Activated naive CD4-positive, alpha-beta T cell treated with anti-CD3 and anti-CD28 coated beads, Interleukin-2, amount 10 ng/mL, durations not matched to agents 7 days and 5 days (primary cell): Measurements from ENCODE around the gene HIPK2.

Experiments used
- CTCF ChIA-PET: fragments of 350-600 bp; sonication (Branson Sonifier 250); formaldehyde crosslinking; loops from one replicate; lab custom pipeline; 2021; ENCODE audit warnings: antibody characterized with exemption; lab: Charles Lee
- DNase-seq: peaks from one replicate; pipeline ENCODE4 v3.0.0-alpha.2; 2020
- H3K27ac Mint-ChIP-seq: one replicate; pipeline ENCODE4 v1.8.0; 2021; ENCODE audit warnings: mild to moderate bottlenecking, moderate library complexity, mixed read lengths
- H3K27me3 Mint-ChIP-seq: one replicate; pipeline ENCODE4 v1.8.0; 2021; ENCODE audit warnings: mild to moderate bottlenecking, mixed read lengths
- H3K36me3 Mint-ChIP-seq: one replicate; pipeline ENCODE4 v1.8.0; 2021; ENCODE audit warnings: mixed read lengths
- H3K4me1 Mint-ChIP-seq: one replicate; pipeline ENCODE4 v1.8.0; 2021; ENCODE audit warnings: mixed read lengths
- H3K4me3 Mint-ChIP-seq: one replicate; pipeline ENCODE4 v1.8.0; 2021; ENCODE audit warnings: mild to moderate bottlenecking, moderate library complexity, mixed read lengths
- H3K9me3 Mint-ChIP-seq: one replicate; pipeline ENCODE4 v1.8.0; 2021; ENCODE audit warnings: mixed read lengths

Gene HIPK2

GRCh38 chr7:139716156-139716942 lies 61.4 kb downstream of the HIPK2 start:
- DNase-seq = no peak
- peaks cover 13% of the 10 kb centered on the region for H3K36me3 Mint-ChIP-seq
- CTCF ChIA-PET = no interaction called here
- no peaks in the 10 kb centered on the region for H3K9me3 Mint-ChIP-seq
- H3K4me3 Mint-ChIP-seq = no peak overlapping the region
- H3K27ac Mint-ChIP-seq = no peak overlapping the region
- no peaks in the 10 kb centered on the region for H3K4me1 Mint-ChIP-seq
- H3K27me3 Mint-ChIP-seq = no peaks in the 10 kb centered on the region

DNA sequence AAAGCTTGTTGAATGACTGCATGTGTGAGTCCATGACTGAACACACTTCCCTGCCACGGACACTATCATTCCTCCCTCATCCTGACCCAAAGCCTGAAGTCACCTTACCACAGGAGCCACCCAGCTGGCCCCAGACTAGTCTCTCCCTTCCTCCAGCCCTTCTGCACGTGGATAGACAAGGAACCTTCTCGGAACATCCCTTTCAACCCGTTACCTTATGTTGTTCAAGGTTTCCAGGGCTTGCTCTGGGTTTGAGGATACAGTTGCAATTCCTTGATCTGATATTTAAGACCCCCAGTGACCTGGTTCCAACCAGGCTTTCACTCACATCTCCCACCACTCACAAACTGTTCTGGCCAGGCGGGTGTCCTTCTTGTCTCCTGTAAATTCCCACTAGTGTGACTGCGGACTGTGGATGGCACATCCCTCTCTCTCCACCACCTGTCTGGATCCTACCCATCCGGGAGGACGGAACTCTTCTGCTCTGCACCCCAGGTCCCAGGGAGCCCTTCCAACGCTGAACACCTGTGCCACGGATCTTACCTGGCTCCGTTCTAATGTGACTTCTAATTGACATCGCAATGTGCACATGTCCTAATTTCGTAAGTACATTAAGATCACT lies 62.5 kb downstream of the HIPK2 start:
- CTCF ChIA-PET = no interaction called here
- Mint-ChIP-seq H3K4me1 (no peaks in the 10 kb centered on the region), H3K27me3 (no peaks in the 10 kb centered on the region), H3K9me3 (no peaks in the 10 kb centered on the region), H3K36me3 (peaks cover 19% of the 10 kb centered on the region), H3K4me3 (no peak overlapping the region), H3K27ac (no peak overlapping the region)
- no peak for DNase-seq

DNA sequence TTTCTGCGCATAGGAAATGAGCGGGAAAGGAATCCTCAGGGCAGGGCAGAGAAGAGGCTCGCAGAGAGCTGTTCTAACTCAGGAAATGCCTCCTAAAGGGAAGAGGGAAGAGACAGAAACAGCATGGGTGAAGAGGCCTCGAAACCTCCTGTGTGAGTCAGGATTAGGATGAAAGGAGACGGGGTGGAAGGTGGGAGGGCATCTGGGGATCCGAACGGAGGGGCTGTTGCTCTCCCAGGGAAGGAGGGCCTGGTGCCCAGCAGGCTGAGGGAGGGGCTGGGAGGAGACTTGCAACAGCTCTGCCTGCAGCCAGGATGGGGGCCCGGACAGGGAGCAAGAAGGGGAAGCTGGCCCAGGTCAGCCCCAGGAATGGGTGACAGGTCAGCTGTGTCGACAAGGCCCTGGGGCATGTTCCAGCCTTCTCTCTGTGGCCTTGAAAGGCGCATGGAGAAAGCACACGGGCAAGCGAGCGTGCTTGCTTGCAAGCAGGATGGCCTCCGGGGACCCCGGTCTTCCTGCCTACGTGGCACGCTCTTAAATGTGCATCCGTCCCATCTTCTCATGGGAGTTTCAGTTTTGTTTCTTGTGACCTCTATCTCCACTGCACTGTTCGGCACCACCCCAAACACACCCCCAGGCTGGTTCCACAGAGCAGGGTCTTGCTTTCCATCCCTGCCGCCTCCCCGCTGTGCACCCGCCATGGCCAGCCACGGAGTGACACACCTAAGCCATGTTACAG lies 63.5 kb downstream of the HIPK2 start:
- peaks cover 20% of the 10 kb centered on the region for H3K36me3 Mint-ChIP-seq
- CTCF ChIA-PET = no interaction called here
- no peaks in the 10 kb centered on the region for H3K27me3 Mint-ChIP-seq
- H3K4me3 Mint-ChIP-seq = no peak overlapping the region
- H3K9me3 Mint-ChIP-seq = no peaks in the 10 kb centered on the region
- DNase-seq = no peak
- H3K4me1 Mint-ChIP-seq = no peaks in the 10 kb centered on the region
- H3K27ac Mint-ChIP-seq = no peak overlapping the region

DNA sequence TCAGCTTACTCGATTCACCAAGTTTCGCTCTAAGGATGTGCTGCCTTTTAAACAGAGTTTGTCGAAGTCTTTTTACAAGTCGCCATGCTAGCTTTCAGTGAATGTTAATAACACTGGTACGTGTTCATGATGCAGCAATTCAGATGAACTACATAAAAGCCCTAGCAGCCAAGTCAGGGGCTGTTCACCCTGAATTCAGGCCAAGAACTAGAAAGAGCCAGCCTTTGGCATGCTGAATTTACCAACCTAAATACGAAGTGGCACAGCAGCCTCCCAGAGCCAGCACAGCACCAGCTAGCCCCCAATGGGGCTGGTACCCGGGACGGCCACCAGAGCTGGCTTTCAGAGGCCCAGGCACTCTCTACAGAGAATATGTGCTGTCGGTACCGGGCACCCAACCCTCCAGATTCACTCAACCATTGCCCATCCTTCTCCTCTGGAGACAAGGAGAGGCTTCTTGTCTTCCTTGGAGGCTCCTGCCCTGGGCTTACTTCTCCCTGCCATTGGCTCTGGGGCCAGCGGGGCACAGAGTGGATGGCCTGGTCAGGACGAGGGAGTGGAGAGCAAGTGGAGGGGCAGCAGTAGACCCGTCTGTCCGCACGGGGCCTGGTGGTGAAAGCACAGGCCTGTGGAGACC lies 64.2 kb downstream of the HIPK2 start:
- H3K9me3 Mint-ChIP-seq = no peaks in the 10 kb centered on the region
- H3K27ac Mint-ChIP-seq = no peak overlapping the region
- no peak overlapping the region for H3K4me3 Mint-ChIP-seq
- CTCF ChIA-PET = no interaction called here
- peaks cover 20% of the 10 kb centered on the region for H3K36me3 Mint-ChIP-seq
- no peaks in the 10 kb centered on the region for H3K27me3 Mint-ChIP-seq
- H3K4me1 Mint-ChIP-seq = no peaks in the 10 kb centered on the region
- no peak for DNase-seq

DNA sequence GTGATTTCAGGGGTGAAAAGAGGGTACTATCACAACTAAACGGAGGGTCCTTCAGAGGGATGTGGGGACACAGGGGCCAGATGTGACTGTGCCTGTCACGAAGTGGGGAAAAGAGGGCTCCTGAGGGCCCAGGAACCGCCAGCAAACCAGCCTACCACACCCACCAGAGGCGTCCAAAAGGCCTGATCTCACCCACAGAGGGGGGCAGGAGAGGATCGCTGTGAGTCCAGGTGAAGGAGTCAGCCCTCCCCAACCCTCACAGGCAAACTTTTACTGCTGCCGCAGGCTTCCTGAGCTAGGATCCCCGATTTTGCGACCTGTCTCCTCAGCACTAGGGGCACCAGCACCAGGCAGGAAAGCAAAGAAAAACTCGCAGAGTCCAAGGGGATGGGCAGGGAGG lies 64.7 kb downstream of the HIPK2 start:
- Mint-ChIP-seq H3K4me3 (no peak overlapping the region), H3K27ac (no peak overlapping the region), H3K36me3 (peaks cover 20% of the 10 kb centered on the region), H3K4me1 (no peaks in the 10 kb centered on the region), H3K9me3 (no peaks in the 10 kb centered on the region), H3K27me3 (no peaks in the 10 kb centered on the region)
- CTCF ChIA-PET = no interaction called here
- DNase-seq = no peak

- no peak for DNase-seq
- no peak overlapping the region for H3K4me3 Mint-ChIP-seq
- H3K27ac Mint-ChIP-seq = no peak overlapping the region
- peaks cover 20% of the 10 kb centered on the region for H3K36me3 Mint-ChIP-seq
- no peaks in the 10 kb centered on the region for H3K4me1 Mint-ChIP-seq
- H3K9me3 Mint-ChIP-seq = no peaks in the 10 kb centered on the region
- H3K27me3 Mint-ChIP-seq = no peaks in the 10 kb centered on the region
- CTCF ChIA-PET = no interaction called here
Measured at GRCh38 chr7:139711991-139712743, 65.6 kb downstream of the HIPK2 start.

- CTCF ChIA-PET = interaction anchor here (0.7 kb wide), 1 partner anchor 10 kb away, joined by 3 read pairs; no protein-coding TSS in a partner anchor
- Mint-ChIP-seq H3K27ac (no peak overlapping the region), H3K36me3 (peaks cover 7% of the 10 kb centered on the region), H3K9me3 (no peaks in the 10 kb centered on the region), H3K4me1 (no peaks in the 10 kb centered on the region), H3K4me3 (no peak overlapping the region), H3K27me3 (no peaks in the 10 kb centered on the region)
- no peak for DNase-seq
Measured at GRCh38 chr7:139710036-139710435, 67.8 kb downstream of the HIPK2 start.

DNA sequence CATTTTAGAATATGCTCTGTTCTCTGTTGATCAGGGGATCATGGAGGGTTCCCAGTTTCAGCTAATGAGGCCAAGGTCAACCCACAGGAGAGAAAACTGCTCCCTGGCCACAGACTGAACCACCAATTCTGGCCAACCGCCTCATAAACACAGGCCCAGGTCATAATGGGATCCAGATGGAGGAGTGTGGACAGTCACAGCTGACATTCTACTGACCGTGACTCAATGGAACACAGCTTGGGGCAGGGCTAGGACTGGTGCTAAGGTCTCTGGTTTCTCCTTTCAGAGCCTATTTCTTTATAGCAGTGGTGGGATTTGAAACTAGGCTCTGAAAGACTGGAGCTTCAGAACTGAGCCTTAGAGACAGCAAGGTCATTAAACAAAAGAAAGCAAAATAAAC lies 68.3 kb downstream of the HIPK2 start:
- H3K4me1 Mint-ChIP-seq = no peaks in the 10 kb centered on the region
- CTCF ChIA-PET = interaction anchor here (0.7 kb wide), 1 partner anchor 10 kb away, joined by 3 read pairs; no protein-coding TSS in a partner anchor
- H3K9me3 Mint-ChIP-seq = no peaks in the 10 kb centered on the region
- H3K27me3 Mint-ChIP-seq = no peaks in the 10 kb centered on the region
- no peak overlapping the region for H3K4me3 Mint-ChIP-seq
- H3K27ac Mint-ChIP-seq = no peak overlapping the region
- DNase-seq = no peak
- peaks cover 7% of the 10 kb centered on the region for H3K36me3 Mint-ChIP-seq

GRCh38 chr7:139708541-139708940 lies 69.3 kb downstream of the HIPK2 start:
- peaks cover 7% of the 10 kb centered on the region for H3K36me3 Mint-ChIP-seq
- H3K4me1 Mint-ChIP-seq = peaks cover 2% of the 10 kb centered on the region
- no peak overlapping the region for H3K4me3 Mint-ChIP-seq
- no peaks in the 10 kb centered on the region for H3K27me3 Mint-ChIP-seq
- DNase-seq = no peak
- CTCF ChIA-PET = interaction anchor here (1.3 kb wide), 1 partner anchor 11 kb away, joined by 4 read pairs; no protein-coding TSS in a partner anchor
- H3K27ac Mint-ChIP-seq = no peak overlapping the region
- no peaks in the 10 kb centered on the region for H3K9me3 Mint-ChIP-seq

DNA sequence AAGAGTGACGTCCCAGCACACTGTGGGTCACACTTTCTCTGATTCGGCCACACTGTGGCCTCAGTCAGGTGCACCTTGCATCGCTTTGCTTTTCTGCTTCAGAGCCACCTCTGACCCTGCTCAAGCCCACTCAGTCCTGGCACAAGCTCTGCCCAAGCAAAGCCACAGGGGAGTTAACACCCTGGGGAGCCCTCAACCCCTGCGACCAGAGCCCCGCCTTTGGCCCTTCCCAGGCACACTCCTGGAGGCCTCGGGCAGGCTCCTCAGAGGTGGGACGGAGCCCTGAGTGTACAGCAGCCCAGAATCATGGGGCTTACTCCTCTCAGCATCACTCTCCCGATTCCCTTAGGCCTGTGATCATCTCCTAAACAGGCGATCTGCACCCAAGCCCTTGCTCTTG lies 71.0 kb downstream of the HIPK2 start:
- CTCF ChIA-PET = no interaction called here
- Mint-ChIP-seq H3K27me3 (no peaks in the 10 kb centered on the region), H3K4me1 (peaks cover 2% of the 10 kb centered on the region), H3K9me3 (no peaks in the 10 kb centered on the region), H3K36me3 (peaks cover 7% of the 10 kb centered on the region), H3K27ac (no peak overlapping the region), H3K4me3 (no peak overlapping the region)
- no peak for DNase-seq

GRCh38 chr7:139704308-139704879 lies 73.4 kb downstream of the HIPK2 start:
- Mint-ChIP-seq H3K27ac (no peak overlapping the region), H3K27me3 (no peaks in the 10 kb centered on the region), H3K9me3 (no peaks in the 10 kb centered on the region), H3K4me3 (no peak overlapping the region), H3K4me1 (peaks cover 2% of the 10 kb centered on the region), H3K36me3 (no peaks in the 10 kb centered on the region)
- no peak for DNase-seq
- CTCF ChIA-PET = no interaction called here

GRCh38 chr7:139703487-139704307 lies 74.1 kb downstream of the HIPK2 start:
- DNase-seq = no peak
- Mint-ChIP-seq H3K27me3 (no peaks in the 10 kb centered on the region), H3K4me1 (peaks cover 2% of the 10 kb centered on the region), H3K36me3 (no peaks in the 10 kb centered on the region), H3K27ac (no peak overlapping the region), H3K4me3 (no peak overlapping the region), H3K9me3 (no peaks in the 10 kb centered on the region)
- CTCF ChIA-PET = no interaction called here
